M059J (cell line): ENCODE data around the gene ZMYM5. TPM values are rescaled to one million over a fixed set of nuclear protein-coding genes. Genes with fewer than 3 reads are reported as not detected.
A peak's percentile ranks its signal among the peaks of the same experiment; 100 is the strongest.
"Not testable (repeated sequence)": the region's sequence is repeated elsewhere in the genome, so short reads cannot be mapped to it uniquely, and the experiment has no call there.

Source experiments
- DNase-seq: peaks from one replicate; pipeline ENCODE4 v3.0.0-alpha.2; 2012; ENCODE audit warnings: low read depth
- total RNA-seq: library from RNA; depleted of rRNA; stranded (reverse); fragments of >200 nt; shearing (Covaris generic); gene quantifications from 2 replicates; pipeline ENCODE4 v1.2.3, GENCODE V29; 2014; rRNA removed

Gene ZMYM5
- total RNA-seq, 1 experiment from 2014 or later = 10.2 TPM

DNA sequence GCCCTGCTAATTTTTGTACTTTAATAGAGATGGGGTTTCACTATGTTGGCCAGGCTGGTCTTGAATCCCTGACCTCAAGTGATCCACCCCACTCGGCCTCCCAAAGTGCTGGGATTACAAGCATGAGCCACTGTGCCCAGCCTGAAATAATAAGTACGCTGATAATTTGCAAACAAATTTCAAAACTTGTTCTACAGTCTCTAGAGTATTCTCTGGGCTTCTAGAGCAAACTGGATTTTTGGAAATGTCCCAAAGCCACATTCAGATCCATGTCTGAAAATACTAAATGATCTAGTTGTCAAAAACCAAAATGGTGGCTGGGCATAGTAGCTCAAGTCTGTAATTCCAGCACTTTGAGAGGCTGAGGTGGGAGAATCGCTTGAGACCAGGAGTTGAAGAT, 40.8 kb downstream of the ZMYM5 start:
- DNase-seq = no peak

DNA sequence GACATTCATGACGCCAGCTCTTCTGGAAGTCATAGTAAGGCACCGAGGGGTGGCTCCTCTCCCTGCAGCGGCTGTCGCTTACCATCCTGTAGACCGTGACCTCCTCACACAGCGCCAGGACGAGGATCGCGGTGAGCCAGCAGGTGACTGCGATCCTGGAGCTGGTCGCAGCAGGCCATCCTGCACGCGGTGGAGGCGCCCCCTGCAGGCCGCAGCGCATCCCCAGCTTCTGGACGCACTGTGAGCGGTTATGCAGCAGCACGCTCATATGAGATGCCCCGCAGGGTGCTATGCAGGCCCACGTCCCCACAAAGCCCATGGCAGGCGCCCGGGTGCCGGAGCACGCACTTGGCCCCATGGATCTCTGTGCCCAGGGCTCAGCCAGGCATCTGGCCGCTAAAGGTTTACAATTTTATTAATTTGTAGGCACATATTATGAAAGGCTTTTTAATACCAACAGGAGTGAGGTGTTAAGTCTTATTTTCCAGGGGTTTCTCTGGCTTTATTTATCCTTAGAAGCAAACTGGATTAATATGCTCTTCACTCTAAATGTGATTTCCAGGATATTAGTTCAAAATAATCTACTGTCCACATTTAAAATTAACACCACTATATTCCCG, 45.1 kb downstream of the ZMYM5 start:
- DNase-seq = no peak

DNA sequence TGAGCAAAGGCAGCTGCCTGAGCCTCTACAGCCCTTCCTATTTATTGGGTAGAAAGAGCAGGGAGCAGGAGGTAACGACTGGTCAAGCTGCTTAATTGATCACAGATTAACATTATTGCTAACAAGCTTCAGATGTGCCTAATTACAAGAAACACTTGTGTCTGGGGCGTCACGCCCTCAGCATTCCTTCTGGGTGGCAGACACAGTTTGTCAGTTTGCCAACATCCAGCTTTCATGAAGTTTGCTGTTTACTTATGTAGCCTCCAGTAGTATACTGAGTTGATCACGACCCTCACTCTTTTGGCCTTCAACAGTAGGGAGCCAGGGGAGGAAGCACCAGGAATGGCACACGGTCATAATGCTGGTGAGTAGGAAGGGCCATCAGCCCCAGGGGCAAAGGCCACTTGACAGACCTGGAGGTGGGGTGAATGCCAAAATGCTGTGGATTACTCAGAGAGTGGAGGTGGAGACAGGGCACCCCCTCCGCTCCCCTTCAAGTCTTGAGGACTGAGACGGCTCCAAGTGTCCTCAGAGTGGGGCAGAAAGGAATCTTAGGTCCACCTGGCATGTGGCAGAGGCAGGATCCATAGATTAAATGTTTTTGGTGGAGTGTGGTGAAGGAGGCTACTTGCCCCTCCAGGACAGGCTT, 45.8 kb downstream of the ZMYM5 start:
- no peak for DNase-seq

DNA sequence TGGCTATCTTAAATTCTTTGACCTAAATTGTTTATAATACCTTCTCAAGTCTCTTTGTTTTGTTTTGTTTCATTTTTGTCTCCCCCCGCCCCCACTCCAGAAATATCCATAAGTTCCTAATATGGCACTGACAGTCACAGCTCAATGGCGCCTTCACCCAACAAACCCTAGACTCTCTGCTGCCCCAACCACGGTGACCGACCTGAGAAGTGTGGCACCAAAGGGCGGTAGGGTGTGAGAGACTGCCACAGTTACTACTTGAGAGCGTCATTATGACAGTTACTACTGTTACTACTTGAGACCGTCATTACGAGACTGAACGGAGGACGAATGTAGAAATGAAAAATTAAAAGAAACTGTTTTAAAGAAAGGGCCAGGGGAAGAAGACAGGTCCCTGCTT, 46.3 kb downstream of the ZMYM5 start:
- no peak for DNase-seq

DNA sequence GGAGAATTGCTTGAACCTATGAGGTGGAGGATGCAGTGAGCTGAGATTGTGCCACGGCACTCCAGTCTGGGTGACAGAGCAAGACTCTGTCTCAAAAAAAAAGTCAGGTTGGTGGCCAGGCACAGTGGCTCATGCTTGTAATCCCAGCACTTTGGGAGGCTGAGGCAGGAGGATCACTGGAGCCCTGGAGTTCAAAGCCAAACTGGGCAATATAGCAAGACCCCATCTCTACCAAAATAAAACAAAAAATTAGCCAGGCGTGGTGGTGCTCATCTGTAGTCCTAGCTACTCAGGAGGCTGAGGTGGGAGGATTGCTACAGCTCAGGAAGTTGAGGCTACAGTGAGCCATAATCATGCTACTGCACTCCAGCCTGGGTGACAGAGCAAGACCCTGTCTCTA, 47.6 kb downstream of the ZMYM5 start:
- DNase-seq = not testable (repeated sequence)

DNA sequence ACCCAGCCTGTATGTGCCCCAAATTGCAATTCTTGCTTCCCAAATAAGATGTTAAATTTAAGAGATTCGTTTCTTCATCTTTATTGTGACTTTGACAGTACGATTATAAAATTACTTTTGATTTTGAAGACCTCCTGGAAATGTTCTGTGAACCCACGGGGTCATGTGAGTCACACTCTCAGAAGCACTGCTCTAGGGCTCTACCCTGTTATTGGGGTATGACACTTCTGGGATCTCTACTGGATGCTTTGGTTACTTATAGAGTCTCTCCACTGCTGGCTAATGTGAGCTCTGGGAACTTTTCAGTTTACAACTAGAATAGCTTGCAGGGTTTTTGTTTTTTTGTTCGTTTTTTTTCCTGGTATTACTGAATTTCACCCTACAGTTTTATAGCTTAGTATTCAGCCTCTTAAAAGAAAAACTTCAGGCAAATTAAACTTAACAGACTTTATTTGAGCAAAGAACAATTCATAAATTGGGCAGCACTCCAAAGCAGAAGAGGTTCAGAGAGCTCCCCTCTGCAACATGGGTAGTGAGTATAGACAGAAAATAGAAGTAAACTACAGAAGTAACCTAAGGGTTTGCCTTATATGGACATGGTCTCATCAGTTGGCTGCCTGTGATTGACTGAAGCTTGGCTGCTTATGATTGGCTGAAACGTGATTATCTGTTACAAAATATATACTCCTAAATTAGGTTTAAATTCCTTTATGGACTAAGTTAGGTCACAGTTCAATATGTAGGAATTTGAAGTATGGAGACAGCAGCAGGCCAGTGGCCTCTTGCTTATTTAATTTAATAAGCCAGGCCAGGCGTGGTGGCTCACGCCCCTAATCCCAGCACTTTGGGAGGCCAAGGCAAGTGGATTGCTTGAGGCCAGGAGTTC, 52.2 kb downstream of the ZMYM5 start:
- DNase-seq = no peak

DNA sequence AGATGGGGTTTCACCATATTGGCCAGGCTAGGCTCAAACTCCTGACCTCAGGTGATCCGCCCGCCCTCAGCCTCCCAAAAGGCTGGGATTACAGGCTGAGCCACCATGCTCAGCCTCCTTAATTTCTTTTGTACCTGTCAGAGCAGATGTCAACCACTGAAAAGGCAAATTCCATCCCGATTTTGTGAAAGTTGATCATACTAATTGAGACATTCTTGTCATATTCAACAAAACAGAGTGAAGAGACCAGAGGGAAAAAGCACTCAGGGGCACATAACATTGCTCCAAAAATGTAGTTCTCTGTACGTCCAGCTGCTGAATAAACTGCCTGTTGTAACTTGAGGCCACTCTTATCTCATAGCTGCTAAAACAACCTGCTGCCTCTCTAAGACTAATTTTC, 53.3 kb downstream of the ZMYM5 start:
- DNase-seq = no peak

DNA sequence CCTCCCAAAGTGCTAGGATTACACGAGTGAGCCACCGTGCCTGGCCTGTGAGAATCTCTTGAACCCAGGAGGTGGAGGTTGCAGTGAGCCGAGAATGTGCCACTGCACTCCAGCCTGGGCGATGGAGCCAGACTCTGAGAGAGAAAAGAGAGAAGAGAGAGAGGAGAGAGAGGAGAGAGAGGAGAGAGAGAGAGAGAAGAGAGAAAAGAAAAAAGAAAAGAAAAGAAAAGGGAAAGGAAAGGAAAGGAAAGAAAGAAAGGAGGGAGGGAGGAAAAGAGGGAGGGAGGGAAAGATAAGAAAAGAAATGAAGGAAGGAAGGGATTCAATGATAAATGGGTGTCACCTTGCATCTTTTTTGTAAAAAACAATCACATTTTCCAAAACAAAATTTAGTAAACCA, 57.7 kb downstream of the ZMYM5 start:
- no peak for DNase-seq

DNA sequence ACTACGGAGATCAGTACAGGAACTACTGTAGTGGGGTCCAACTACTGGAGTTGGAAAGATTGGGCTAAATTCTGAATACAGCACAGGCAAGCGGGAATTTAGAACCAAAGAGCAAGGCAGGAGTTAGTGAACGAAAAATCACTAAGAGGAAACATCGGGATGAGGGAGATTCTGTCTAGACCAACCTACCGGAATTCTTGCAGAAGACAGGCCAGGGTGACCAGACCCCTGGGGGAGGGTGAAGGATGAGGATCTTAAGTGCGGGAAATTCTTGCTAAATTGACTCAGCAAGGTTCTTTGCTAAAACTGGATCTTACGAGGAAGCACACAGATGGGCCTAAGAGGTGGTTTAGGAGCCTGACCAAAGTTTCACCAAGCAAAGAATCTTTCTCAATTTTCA, 67.5 kb downstream of the ZMYM5 start:
- DNase-seq = no peak

DNA sequence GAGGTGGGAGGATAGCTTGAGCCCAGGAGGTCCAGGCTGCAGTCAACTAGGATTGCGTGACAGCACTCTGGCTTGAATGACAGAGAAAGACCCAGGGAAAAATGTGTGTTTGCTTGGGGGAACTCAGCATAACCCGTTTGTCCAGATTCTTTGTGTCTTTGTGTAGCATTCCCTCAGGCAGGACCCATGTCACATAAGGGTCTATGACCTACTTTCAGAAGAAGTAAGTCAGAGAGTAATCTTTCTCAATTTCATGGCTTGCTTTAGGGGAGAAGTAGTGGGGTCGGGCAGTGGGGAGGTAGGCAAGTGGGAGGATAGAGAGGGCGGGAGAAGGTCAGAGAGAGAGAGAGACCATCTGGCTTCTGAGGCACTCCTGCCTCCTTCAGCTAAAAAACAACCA, 68.8 kb downstream of the ZMYM5 start:
- no peak for DNase-seq

DNA sequence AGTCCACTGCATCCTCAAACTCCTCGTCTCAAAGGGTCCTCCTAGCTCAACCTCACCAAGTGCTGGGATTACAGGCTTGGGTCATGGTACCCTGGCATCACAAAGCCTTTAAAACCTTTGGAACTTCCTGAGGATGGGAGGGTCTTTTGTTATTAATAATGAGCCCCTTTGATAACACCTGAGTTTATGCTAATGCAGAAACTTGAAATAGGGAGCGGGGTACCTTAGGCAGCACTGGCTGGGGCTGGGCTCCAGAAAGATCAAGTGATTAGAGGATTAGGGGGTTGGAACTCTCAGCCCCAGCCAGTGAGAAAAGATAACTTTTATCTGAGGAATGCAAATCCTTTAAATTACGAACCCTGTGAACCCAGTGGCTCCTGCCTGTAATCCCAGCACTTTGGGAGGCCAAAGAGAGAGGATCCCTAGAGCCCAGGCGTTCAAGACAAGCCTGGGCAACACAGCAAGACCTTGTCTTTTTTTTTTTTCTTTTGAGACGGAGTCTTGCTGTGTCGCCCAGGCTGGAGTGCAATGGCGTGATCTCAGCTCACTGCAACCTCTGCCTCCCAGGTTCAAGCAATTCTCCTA, 71.4 kb downstream of the ZMYM5 start:
- no peak for DNase-seq

DNA sequence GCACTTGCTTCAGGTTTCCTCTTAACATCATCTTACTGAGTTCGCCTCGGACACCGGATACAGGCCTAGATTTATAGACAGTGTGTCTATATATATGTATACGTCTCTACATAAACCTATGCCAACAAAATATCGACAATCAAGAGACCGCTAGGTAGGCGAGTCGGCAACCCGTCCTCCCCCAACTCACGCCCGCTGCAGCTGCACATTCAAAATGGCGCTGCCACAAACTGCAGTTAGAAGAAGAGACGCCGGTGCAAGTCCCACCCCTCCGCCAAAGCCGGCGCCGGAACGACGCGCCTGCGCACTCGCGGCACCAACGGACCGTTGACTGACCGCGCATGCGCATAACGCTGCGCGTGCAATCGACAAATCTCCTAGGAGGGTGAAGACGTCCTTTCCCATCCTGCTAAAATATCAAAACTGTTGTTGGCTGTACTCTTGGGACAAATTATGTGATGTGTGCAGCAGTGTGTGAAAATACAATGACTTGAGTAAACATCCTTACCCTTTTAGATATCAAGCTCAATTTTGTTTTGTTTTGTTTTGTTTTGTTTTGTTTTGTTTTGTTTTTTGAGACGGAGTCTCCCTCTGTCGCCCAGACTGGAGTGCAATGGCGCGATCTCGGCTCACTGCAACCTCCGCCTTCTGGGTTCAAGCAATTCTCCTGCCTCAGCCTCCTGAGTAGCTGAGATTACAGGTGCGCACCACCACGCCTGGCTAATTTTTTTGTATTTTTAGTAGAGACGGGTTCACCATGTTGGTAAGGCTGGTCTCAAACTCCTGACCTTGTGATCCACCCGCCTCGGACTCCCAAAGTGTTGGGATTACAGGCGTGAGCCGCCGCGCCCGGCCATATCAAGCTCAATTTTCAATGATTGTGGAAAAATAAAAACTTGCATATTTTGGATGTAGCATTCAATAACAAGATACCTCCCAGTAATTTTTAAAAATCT, 80.4 kb downstream of the ZMYM5 start, which contains the start of gene PSPC1:
Gene PSPC1 (minus strand): TSS at position 219 of the 956 bp plus-strand sequence. CDS start 188 bp downstream, at position 31.
- peak; percentile 88 for DNase-seq

DNA sequence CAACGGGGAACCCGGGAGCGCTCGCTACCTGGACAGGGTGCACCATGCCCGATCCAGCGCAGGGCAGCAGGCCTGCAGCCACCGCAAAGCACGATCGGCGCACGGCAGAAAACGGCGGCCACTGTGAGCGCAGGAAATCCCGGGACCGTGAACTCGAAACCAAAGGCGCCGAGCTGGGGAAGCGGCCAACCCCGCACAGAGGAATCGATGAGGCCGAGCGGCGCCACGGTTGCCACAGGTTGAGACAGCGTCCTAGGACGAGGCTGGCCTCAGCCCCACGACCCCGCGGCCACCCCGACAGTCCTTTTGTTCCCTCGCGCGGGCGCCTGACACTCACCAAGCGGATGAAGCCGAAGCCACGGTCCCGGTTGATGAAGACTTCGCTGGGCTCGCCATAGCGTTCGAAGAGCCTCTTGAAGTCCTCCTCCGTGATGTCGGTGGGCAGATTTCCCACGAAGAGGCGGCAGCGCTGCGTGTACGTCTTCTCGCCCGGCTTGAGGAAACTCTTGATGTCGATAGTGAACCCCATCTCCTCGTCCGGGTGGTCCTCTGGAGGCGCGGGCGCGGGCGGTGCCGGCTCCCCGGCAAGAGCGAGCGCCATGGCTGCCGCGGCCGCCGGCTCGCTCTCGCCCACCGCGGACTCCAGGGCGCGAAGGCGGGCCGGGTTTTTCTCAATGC, 81.3 kb downstream of the ZMYM5 start:
- peak; percentile 21 for DNase-seq

DNA sequence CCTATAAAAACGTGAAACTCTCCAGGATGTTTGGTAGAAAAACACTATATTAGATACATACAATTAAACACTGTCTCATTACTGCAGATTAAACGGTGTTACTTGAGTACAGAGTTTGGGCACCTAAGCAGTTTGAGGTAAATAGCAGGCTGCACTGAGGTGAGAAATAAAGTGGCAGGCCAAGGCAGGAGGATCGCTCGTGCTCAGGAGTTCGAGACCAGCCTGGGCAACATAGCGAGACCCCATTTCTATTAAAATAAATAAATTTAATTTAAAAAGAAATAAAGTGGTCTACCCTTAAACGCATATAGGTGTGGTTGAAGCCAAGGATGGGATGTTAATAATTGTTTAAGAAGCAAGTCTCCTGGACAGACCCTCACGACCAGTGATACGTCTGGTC, 81.9 kb downstream of the ZMYM5 start:
- no peak for DNase-seq

DNA sequence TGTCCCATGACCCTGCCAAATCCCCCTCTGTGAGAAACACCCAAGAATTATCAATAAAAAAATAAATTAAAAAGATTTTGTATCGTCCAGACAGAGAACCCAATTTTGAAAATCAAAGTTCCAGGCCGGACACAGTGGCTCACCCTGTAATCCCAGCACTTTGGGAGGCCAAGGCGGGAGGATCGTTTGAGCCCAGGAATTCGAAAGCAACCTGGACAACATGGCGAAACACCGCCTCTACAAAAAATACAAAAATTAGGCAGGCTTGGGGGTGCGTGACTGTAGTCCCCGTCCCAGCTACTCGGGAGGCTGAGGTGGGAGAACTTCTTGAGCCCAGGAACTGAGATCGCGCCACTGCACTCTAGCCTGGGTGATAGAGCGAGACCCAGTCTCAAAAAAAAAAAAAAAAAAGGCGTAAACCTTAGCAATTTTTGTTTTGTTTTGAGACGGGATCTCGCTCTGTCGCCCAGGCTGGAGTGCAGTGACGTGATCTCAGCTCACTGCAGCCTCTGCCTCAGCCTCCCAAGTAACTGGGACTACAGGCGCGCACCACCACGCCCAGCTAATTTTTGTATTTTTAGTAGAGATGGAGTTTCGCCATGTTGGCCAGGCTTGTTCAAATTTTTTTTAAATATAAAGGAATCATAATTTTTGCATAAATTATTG, 82.6 kb downstream of the ZMYM5 start:
- DNase-seq = not testable (repeated sequence)

Other genes starting within 250 kb of the ZMYM5 start
- 6.6 and 10.3 TPM in 2 replicates for gene MPHOSPH8, start 230.0 kb downstream of the ZMYM5 start, total RNA-seq
- gene PSPC1, start 80.7 kb downstream of the ZMYM5 start, total RNA-seq = 43.3 and 45.1 TPM in 2 replicates
- gene ZMYM2, start 95.1 kb upstream of the ZMYM5 start, total RNA-seq = 14.8 and 22.1 TPM in 2 replicates